Testis (tissue), 3 donors: Measurements from ENCODE around the gene SMU1. TPM values are rescaled to one million over a fixed set of nuclear protein-coding genes. Genes with fewer than 3 reads are reported as not detected.

Source experiments
- DNase-seq: peaks from one replicate; pipeline ENCODE4 v3.0.0-alpha.2; 2019
- H3K27ac ChIP-seq, 2 donors: fragments of 200-600 bp; sonication (generic); one replicate each; pipeline ENCODE4 v1.5.1; 2019
- H3K27me3 ChIP-seq: fragments of 200-600 bp; sonication (generic); one replicate; pipeline ENCODE4 v1.5.1; 2019
- H3K36me3 ChIP-seq: fragments of 200-600 bp; sonication (generic); one replicate; pipeline ENCODE4 v1.5.1; 2017; ENCODE audit warnings: low read depth; ENCODE audit errors: missing control alignments
- H3K4me1 ChIP-seq: fragments of 200-600 bp; sonication (generic); one replicate; pipeline ENCODE4 v1.5.1; 2019
- H3K4me3 ChIP-seq, 2 donors: fragments of 200-600 bp; sonication (generic); one replicate each; pipeline ENCODE4 v1.5.1; 2017 to 2019
- H3K9me3 ChIP-seq: fragments of 200-600 bp; sonication (generic); one replicate; pipeline ENCODE4 v1.5.1; 2017
- CTCF ChIP-seq, 3 experiments: fragments of 450-650 bp in 2 of 3; fragments of 200-600 bp in 1 of 3; sonication (generic) in 1 of 3; IDR thresholded peaks; one replicate each; pipeline ENCODE4 v1.5.1; 2016 to 2019; ENCODE audit warnings: antibody characterized with exemption in 3 of 3, mild to moderate bottlenecking in 2 of 3, moderate library complexity in 1 of 3
- POLR2A ChIP-seq: fragments of 450-650 bp; IDR thresholded peaks from one replicate; pipeline ENCODE4 v1.6.1; 2017; ENCODE audit warnings: antibody characterized with exemption, mild to moderate bottlenecking, moderate library complexity
- WGBS, 2 donors: methylation state at CpG; one replicate each; pipeline ENCODE4 v1.1.5; 2018; 5-methylcytosine and 5-hydroxymethylcytosine counted together
- intact Hi-C: fragments of 100-400 bp; cut with DNase I; formaldehyde crosslinking; loops from one replicate; pipeline ENCODE4 v1.15.1; 2023; ENCODE audit warnings: low total_unique reads
- polyA plus RNA-seq: library from polyadenylated mRNA; stranded (reverse); fragments of 350-450 nt; fragmentation: Illumina TruSeq; extraction: RNeasy Lipid Tissue Mini Kit (QIAGEN cat#74804); gene quantifications from one replicate; pipeline ENCODE4 v1.2.3, GENCODE V29; 2014; ENCODE audit warnings: low read depth, low replicate concordance; ENCODE audit not compliant: insufficient read depth
- total RNA-seq, 2 donors: library from RNA; depleted of rRNA; stranded (reverse); fragments of >200 nt; gene quantifications; one replicate each; pipeline ENCODE4 v1.2.3, GENCODE V29; 2016

SMU1 gene
- total and polyA plus RNA-seq, 3 donors from 2014 or later, result 16.2 to 17.1 (median 16.3) TPM

- Histone ChIP-seq H3K27me3 (no peaks in the 10 kb centered on the region), H3K4me3 (no peak overlapping the region), H3K9me3 (no peaks in the 10 kb centered on the region), H3K36me3 (no peaks in the 10 kb centered on the region), H3K27ac (no peak overlapping the region), H3K4me1 (peaks cover 16% of the 10 kb centered on the region)
- intact Hi-C loops, result no loop called here
- no peak for DNase-seq
- WGBS, 2 donors, result 91 to 92% methylated on average over 6 of the region's 6 CpGs
- no peak for TF ChIP-seq POLR2A
- TF ChIP-seq CTCF (IDR thresholded peaks at IDR 0.05), result no peak
These were observed 59.0 kb downstream of the SMU1 start for GRCh38 chr9:33017283-33018041.

- no peak overlapping the region for H3K4me3 ChIP-seq
These were observed 61.8 kb downstream of the SMU1 start for GRCh38 chr9:33014665-33015014.

GRCh38 chr9:33013962-33014664, 62.4 kb downstream of the SMU1 start:
- DNase-seq, result no peak
- intact Hi-C loops, result no loop called here
- no peaks in the 10 kb centered on the region for H3K36me3 ChIP-seq
- H3K27ac ChIP-seq, result no peak overlapping the region
- no peaks in the 10 kb centered on the region for H3K9me3 ChIP-seq
- TF ChIP-seq CTCF (IDR thresholded peaks at IDR 0.05), result no peak
- no peak for TF ChIP-seq POLR2A
- H3K27me3 ChIP-seq, result no peaks in the 10 kb centered on the region
- H3K4me3 ChIP-seq, result no peak overlapping the region
- 66 to 80% methylated on average over 2 of the region's 2 CpGs for WGBS, 2 donors
- H3K4me1 ChIP-seq, result peaks cover 13% of the 10 kb centered on the region

More at GRCh38 chr9:33014665-33015014, 61.8 kb downstream of the SMU1 start:
- TF ChIP-seq POLR2A, result no peak
- TF ChIP-seq CTCF (IDR thresholded peaks at IDR 0.05), result no peak
- Histone ChIP-seq H3K9me3 (no peaks in the 10 kb centered on the region), H3K36me3 (no peaks in the 10 kb centered on the region), H3K27ac (no peak overlapping the region), H3K4me1 (peaks cover 13% of the 10 kb centered on the region), H3K27me3 (no peaks in the 10 kb centered on the region)
- intact Hi-C loops, result no loop called here
- DNase-seq, result peak; percentile 77
- WGBS, 2 donors, result 33 to 44% methylated on average over 1 of the region's 1 CpG

- no peak for TF ChIP-seq POLR2A
- TF ChIP-seq CTCF (IDR thresholded peaks at IDR 0.05), result no peak
- Histone ChIP-seq H3K4me3 (no peak overlapping the region), H3K27ac (no peak overlapping the region), H3K4me1 (peaks cover 13% of the 10 kb centered on the region), H3K9me3 (no peaks in the 10 kb centered on the region), H3K36me3 (no peaks in the 10 kb centered on the region), H3K27me3 (no peaks in the 10 kb centered on the region)
- WGBS, 2 donors, result 65 to 76% methylated on average over 3 of the region's 3 CpGs
- DNase-seq, result no peak
- intact Hi-C loops, result no loop called here
These were observed 64.0 kb downstream of the SMU1 start for GRCh38 chr9:33012328-33013069.
